ENCODE data around the gene XAB2.

DNA sequence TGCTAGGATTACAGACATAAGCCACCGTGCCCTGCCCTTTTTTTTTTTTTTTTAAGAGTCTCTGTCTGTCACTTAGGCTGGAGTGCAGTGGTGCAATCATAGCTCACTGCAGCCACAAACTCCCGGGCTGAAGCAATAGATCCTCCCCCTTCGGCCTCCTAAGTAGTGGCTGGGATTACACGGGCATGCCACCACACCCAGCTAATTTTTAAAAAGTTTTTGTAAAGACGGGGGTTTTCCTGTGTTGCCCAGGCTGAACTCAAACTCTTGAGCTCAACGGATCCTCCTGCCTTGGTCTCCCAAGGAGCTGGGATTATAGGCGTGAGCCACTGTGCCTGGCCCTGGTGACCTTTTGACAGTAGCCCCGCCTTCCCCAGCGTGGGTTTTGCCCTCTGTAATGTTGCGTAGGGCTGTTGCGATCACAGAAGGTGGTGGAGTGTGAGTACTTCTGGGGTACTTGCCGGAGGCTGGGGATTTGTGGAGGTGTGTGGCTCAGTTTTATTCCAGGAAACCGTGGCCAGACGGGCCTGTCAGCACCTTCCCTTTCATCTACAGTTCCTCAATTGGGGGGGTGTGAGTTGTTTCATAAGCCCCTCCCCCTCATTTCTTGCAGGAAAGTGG lies 27.9 kb upstream of the XAB2 start:
- no peak for TF ChIP-seq CTCF (IDR thresholded peaks at IDR 0.05; ENCODE audit: low read depth, low read length)
- TF ChIP-seq, protein P1, sequence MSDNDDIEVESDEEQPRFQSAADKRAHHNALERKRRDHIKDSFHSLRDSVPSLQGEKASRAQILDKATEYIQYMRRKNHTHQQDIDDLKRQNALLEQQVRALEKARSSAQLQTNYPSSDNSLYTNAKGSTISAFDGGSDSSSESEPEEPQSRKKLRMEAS (IDR thresholded peaks at IDR 0.05; ENCODE audit: low read depth, low read length), result no peak; the same call in none of the 2 replicates
- no peak for TF ChIP-seq POLR2A (IDR thresholded peaks at IDR 0.05; ENCODE audit: extremely low read depth, insufficient read length)
- peak; percentile 36; the same call in 1 of the 2 replicates for TF ChIP-seq MYC (IDR thresholded peaks at IDR 0.05; ENCODE audit: low read depth, low read length)
